ENCODE data around the gene FOXRED2.
A peak's percentile ranks its signal among the peaks of the same experiment; 100 is the strongest.

The FOXRED2 gene

DNA sequence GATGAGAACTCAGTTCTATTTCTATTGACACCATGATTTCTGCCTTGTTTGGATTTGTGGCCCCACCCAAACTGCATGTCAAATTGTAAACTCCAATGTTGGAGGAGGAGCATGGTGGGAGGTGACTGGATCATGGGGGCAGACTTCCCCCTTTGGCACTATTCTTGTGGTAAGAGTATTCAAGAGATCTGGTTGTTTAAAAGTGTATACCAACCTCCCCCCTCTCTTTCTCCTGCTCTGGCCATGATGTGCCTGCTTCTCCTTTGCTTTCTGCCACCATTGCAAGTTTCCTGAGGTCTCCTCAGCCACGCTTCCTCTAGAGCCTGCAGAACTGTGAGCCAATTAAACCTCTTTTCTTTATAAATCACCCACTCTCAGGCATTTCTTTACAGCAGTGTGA is 7.9 kb upstream of the FOXRED2 start:
- DNase-seq (ENCODE audit: low read depth) = no peak

DNA sequence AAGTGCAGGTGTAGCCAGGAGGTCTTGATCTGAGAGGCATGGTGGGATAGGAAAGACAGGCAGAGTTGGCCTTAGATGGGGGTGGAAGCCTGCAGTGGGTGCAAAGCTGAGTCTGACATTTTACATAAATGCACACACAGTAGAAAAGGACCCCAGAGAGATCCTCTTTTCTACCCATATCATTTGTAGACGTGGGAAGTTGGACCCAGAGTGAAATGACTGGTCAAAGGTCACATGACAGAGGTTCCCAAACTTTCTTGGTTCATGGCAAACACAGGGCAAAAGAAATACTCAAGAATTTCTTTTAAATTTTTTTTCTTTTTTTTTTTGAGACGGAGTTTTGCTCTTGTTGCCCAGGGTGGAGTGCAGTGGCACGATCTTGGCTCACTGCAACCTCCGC is 6.2 kb upstream of the FOXRED2 start:
- no peak for DNase-seq (ENCODE audit: low read depth)

DNA sequence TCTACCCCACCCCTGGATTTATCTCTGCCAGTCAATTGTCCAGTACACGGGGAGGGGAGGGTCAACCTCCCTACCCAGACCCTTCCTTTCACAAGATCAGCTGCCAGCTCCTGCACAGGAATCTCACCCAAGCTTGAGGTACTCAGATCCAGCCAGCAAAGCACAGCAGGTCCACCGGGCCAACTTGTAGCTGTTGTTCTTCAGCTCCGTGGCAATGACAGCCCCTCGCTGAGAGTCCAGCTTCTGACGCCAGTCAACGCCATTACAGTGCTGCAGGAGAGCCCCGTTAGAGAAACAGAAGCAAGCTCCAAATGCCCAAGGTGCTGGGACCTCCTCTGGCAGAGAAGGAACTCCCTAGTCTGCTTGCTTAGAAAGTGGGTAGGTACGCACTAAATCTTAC is 5.5 kb upstream of the FOXRED2 start:
- DNase-seq (ENCODE audit: low read depth) = no peak

DNA sequence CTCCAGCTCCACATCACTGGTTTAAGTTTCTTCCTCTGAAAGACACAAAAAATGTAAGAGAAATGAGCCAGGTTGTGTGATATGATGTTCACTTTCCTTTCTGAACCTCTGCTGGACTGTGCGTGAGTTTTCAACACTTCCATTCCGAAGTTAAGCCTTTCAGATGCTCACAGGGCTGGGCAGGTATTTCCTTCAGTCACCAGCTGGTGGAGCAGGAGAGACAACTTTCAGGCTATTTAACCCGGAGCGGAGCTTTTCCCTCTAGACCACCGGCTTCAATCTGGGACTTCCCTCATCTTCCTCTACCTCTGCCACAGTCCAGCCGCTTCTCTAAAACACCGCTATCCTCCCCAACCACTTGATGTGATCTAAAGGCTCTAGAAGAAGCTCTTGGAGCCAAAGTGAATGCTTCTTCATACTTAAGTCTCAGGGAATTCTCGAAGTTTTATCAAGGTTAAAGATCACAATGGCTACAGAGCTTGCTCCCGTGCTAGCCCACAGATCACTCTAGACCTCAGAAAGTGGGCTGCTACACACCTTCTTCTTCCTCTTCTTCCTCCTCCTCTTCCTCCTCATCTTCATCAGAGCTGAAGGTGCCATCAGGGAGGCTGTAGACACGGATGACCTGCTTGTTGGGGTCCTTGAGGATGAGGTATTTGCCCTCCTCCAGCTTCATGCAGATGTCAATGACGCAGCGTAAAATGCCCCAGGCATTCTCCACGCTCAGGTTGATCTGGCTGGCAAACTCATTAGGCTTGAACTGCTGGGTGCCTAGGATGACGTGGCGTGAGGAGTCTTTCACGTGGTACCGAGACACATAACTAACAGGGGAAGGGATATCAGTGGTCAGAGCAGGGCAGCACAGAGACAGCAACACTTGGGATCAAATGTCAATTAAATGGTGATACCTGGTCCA is 4.4 kb upstream of the FOXRED2 start:
- no peak for DNase-seq (ENCODE audit: low read depth)

DNA sequence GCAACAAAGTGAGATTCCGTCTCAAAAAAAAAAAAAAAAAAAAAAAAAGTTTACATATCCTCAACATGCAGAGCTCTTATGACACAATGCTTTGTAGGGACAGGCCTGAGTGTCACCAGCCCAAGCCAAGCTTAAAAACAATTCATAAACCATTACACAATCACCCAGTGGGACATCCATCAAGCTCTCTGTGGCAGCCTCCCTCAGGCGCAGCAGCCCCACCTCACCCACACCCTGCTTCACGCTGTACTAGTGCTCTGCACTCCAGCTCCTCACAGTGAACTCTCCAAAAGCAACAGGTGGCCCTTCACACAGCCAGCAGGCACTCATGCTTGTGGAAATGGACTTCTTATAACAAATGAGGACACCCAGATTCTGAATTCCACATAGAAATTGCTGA is 3.5 kb upstream of the FOXRED2 start:
- no peak for DNase-seq (ENCODE audit: low read depth)

DNA sequence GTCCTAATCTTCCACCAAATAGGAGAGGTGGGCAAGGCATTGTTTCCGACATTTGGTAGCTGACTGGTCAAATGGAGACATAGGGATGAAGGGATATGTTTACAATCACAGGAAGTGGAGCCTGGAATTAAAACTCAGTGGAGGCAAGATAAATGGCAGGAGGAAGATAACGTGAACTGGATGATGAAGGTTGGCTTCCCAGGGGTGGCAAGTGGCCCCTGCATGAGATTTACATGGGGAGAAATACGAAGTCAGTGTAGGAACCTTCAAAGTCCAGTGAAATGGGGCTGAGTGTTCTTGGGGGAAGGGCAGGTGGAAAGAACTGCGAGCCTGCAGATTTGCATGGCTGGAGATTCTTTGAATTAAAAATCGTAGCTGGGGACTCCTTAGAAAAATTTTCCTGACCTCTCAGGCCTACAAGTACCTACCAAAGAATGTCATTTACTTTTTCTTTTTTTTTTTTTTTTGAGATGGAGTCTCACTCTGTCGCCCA is 724 bp upstream of the FOXRED2 start:
- DNase-seq (ENCODE audit: low read depth) = no peak

DNA sequence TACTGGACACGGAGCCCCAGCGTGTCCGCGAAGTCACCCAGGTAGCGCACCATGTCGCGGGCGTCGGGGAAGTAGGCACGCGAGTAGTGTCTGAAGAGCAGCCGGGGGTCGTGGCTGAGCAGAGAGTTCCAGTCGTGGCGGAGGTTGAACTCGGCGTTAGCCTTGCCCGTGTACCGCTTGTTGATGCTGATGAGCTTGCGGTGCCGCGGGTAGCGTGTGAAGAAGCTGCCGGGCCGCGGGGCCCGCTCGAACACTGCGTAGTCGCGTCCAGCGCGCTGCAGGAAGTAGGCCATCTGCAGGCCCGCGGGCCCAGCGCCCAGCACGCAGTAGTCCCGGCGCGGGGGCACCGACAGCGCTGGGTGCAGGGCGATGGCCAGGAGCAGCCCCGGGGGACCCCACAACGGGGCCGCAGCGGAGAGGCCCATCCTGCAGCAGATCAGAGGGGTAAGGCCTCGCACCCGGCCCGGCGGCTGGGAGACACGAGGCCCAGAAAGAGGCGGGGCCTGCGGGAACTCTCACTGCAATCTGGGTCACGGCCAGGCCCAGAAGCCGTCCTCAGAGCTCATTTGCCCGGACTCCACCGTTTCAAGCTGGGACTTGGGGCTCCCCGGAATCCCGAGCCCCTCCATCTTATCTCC is 723 bp downstream of the FOXRED2 start:
- no peak for DNase-seq (ENCODE audit: low read depth)

DNA sequence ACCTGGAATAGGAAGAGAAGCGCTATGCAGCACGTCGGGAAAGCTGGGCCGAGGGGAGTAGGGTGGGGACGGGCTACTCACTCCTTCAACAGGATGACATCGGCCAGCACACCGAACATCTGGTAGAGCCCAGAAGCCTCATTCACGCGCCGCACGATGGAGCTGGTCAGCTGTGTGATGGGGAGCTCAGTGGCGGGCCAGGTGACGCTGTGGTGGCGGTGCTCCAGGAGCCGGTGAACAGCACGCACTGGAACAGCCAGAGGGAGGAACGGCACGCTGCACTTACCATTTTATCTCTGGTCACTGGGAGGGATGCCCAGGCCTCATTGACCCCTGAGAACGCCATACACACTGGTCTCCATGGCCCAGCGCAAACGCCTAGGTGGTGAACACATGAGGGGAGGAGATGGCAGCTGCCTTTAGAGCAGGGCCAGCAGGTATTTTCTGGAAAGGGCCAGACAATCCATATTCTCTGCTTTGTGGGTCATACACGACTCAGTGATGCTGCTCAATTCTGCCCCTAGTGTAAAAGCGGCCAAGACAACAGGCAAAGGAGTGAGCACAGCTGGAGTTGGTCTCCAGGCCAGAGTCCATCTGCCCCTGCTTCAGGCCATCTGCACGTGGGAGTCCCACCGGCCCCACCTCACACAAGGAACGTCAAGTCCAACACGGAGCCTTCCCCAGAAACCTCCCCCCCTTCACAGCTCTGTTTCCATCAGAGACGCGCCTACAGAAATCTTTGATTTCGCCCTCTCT is 8.8 kb downstream of the FOXRED2 start:
- DNase-seq (ENCODE audit: low read depth) = no peak

DNA sequence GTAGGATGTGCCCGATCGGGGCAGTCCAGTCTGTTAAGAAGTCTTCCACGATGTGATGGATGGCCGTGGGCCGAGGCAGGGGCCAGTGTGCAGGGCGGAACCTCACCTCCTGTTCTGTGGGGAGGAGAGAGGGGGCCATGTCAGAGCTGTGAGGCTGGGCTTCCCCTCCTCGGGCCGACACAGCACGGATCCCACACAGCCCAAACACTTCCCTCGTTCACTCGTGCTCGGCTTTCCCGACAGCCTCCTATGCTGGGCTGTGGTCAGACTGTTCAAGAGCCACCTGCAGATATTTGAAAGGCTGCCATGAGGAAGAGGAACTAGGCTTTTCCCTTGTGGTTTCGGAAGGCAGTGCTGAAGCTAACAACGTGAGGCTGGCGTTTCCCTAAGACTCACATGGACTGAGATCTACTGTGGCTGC is 13.1 kb downstream of the FOXRED2 start:
- DNase-seq (ENCODE audit: low read depth) = no peak

DNA sequence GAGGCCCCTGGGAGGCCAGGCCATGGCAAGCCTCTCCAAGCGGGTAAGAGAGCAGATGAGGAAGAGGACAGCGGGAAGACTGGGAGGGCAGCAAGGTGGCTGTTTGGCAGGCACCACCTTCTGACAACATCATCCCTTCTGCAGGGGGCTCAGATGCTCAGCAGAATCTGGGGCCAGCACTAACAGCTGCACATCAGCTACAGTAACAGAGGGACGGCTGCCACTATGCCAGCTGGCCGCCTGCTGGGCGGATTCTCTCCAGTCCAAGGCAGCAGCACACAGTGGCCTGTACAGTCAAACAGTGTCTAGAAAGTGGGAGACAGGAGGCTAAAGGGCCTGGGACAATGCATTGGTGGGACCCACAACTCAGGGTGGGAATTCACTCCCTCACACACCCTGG is 14.7 kb downstream of the FOXRED2 start:
- no peak for DNase-seq (ENCODE audit: low read depth)

DNA sequence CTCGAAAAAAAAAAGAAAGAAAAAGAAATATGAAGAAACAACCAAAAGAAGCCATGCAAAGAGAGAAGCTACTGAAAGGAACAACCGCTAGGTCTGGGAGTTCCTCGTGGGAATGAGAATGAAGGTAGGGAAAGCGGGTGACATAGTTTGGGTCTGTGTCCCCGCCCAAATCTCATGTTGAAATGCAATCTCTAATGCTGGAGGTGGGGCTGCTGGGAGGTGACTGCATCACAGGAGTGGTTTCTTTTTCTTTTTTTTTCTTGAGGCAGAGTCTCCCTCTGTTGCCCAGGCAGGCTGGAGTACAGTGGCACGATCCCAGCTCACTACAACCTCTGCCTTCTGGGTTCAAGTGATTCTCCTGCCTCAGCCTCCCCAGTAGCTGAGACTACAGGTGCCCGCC is 15.7 kb downstream of the FOXRED2 start:
- DNase-seq (ENCODE audit: low read depth) = no peak

DNA sequence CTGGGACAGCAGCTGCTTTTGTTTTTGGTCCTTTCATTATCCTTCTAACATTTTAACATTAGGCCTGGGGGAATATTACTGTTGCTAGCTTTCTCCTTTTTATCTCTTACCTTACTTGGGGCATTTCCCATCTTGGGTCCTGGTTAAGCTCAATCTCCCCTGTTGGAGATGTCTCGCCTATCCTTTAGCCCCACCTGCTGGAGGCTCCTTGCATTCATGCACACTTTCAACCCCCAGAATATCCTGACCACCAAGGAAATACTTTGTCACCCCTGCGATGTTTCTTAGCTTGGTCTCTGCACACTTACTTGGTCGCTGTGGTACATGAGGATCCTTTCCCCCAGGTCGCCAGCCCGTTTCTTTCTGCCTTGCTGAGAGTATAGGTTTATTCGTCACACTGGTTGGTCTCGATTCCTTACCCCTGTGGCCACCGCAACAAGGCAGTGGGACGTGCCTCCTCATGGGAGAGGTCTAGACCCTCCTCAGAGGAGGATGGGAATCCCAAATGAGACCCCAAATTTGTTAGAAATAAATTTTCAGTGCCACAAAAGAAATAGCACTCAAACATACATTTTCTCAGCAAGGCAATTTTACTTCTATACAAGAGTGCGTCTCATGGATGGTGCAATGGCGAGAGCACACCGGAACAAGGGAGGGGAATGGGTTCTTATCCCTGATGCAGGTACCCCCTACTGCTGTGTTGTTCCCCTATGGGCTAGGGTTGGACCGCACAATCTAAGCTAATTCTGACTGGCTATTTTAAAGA is 20.0 kb downstream of the FOXRED2 start:
- DNase-seq (ENCODE audit: low read depth) = peak; percentile 55

DNA sequence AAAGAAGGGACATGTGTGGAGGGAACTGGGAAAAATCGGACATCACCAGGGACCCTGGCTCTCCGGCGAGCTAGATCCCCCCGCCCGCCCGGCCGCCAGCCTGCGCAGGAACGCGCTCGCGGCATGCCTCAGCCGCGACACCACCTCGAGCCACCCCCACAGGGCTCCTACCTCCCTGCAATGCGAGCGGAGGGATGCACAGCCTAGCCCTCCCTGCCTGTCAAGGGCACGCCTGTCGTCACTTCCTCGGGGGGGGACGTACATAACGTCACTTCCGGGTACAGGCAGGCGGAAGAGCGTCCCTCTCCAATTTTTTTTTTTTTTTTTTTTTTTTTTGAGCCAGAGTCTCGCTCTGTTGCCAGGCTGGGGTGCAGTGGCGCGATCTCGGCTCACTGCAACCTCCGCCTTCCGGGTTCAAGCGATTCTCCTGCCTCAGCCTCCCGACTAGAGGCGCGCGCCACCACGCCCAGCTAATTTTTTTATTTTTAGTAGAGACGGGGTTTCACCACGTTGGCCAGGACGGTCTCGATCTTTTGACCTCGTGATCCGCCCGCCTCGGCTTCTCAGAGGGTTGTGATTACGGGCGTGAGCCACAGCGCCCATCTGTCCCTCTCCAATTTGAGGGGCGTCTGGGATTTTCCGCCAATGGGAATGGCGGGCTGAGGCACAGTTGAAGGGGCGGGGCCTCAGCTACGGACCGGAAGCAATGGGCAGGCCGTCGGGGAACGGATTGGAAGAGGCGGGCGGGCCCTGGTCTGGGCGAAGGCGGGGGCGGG is 25.3 kb downstream of the FOXRED2 start, which contains the start of gene TXN2:
TXN2 (minus strand) TSS at position 248 of the 776 bp plus-strand sequence. CDS start 803 bp downstream, outside the sequence.
- DNase-seq (ENCODE audit: low read depth) = peak; percentile 96

DNA sequence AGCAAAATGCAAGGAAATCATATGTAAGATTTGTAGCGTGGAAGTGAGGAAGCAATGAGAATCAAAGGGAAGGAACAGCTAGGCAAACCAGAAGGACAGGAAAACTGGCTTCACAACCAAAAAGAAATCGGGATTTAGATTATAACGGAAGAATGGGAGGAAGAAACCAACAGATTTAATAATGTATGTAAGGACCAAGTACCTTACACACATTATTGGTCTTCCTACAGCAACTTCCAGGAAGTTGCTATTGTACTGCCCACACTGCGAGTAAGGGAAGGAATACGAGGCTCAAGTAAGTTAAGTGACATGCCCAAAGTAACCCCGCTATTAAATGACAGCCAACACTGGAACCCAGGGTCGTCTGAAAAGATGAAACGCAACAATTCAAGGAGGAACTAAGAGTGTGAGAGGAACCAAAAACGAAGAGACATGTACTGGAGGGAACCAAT is 25.9 kb downstream of the FOXRED2 start:
- no peak for DNase-seq (ENCODE audit: low read depth)

DNA sequence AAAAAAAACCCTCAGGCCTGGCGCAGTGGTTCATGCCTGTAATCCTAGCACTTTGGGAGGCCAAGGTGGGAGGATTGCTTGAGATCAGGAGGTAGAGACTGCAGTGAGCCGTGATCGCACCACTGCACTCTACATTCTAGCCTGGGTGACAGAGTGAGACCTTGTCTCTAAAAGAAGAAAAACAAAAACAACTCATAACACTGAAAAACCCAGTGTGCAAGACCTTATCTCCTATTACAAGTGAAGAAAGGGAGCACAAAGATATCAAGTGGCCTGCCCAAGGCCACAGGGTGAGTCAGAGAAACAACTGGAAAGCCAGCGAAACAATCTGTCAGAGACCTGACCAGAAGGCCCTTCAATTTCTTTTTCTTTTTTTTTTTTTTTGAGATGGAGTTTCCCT is 27.9 kb downstream of the FOXRED2 start:
- no peak for DNase-seq (ENCODE audit: low read depth)

DNA sequence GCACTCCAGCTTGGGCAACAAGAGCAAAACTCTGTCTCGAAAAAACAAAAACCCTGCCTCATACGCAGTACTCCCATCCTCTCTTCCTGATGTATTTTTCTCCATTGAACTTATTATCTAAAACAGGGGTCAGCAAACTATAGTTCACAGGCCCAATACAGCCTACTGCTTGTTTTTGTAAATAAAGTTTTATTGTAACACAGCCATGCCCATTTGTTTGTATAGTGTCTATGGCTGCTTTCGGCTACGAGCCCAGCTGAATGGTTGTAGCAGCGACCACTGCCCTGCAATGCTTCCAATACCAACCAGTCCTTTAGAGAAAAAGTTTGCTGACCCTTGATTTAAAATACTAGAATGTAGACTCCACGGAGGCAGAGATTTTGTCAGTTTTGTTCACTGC is 31.5 kb downstream of the FOXRED2 start:
- no peak for DNase-seq (ENCODE audit: low read depth)

DNA sequence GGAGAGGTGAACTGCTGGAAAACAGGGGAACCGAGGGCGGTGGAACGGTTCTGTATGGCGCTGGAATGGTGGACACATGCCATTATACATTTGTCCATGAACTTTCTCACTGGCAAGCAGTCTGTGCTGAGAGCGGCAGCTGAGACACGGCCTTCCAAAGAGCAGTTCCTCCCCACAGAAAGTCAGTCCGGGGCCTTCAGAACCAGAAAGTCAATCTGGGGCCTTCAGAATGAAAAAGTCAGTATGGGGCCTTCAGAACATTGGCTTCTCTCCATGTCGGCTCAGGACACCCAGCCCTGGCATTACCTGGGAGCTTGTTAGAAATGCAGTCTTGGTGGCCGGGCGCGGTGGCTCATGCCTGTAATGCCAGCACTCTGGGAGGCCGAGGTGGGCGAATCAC is 34.2 kb downstream of the FOXRED2 start:
- DNase-seq (ENCODE audit: low read depth) = no peak

DNA sequence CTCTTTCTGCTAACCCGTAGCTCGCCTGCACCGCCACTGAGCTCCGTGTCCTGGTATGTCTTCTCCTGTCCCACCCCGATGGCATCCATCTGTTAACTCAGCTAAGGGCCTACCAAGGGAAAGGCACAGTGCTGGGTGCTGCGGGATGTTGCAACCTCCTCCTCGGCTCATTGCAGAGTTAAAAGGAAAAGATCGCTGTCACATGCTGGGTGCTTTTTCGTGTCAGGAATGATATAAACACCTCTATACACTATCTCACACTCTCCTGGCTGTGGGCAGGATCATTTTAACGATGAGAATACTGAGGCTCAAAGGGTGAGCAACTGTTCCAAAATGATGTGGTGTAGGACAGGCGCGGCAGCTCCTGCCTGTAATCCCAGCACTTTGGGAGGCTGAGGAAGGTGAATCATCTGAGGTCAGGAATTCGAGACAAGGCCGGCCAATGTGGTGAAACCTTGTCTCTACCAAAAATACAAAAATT is 35.5 kb downstream of the FOXRED2 start:
- no peak for DNase-seq (ENCODE audit: low read depth)

DNA sequence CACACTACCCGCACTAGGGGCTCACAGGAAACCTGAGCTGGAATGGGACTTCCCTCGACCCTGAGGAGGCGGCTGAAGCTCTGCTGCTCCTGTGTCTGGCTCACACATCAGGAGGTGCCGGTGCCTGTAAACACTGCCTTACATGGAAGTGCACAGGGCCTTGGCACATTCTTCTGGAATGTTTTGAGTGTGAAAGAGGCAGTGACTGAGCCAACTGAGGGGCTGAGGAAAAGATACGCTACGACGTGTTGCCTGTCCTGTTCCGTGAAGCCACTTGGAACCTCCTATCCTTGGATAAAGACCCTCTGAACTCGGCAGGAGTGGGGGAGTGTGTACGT is 35.9 kb downstream of the FOXRED2 start:
- DNase-seq (ENCODE audit: low read depth) = no peak

DNA sequence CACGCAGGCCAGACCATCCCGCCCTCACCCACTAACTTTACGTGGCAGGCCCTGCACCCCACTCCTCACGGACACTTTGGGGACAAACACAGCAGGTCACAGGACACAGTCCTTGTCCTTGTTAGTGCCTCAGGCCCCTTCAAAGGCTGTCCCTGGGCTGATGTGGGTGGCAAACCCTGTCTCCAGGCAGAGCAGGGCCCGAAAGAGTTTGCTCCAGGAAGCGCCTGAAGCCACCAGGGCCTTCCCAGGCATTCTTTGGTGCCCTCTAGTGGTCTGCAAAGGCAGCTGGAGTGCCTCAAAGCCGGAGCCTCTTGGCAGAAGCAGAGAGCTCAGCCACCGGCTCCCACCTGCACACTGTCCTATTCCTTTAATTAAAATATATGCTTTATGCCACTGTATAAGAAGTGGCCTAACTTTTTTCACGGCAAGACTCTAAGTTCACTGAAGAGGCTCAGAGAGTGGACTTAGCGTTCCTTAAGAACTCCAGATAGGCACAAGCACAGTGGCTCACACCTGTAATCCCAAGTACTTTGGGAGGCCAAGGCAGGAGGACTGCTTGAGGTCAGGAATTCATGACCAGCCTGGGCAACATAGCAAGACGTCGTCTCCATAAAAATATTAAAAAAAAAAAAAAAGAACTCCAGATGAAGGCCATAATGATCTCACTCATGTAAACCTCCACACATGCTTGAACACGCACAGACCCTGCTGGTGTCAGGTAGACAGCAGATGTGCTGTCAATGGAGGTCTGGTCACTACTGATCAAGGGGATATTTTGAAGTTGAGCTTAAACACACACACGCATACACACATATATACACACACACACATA is 36.5 kb downstream of the FOXRED2 start:
- DNase-seq (ENCODE audit: low read depth) = peak; percentile 60

Data from stimulated activated CD8-positive, alpha-beta memory T cell treated with anti-CD3 and anti-CD28 coated beads, Interleukin-15, amount 100 ng/mL, for 1 hour (primary cell).